Right atrium auricular region (tissue), 2 donors: ENCODE results near the gene DYRK2. TPM values are rescaled to one million over a fixed set of nuclear protein-coding genes. Genes with fewer than 3 reads are reported as not detected.

Experiments
- DNase-seq: peaks from one replicate; pipeline ENCODE4 v3.0.0-alpha.2; 2019; ENCODE audit warnings: low spot score
- H3K27ac ChIP-seq, 2 donors: fragments of 200-600 bp; sonication (generic); 1 replicate in 1 of 2; 2 replicates in 1 of 2; pipeline ENCODE4 v1.5.1; 2016 to 2019
- H3K27me3 ChIP-seq, 2 donors: fragments of 200-600 bp; sonication (generic); one replicate each; pipeline versions ENCODE4 v1.5.1 to v1.6.0; 2017 to 2019
- H3K36me3 ChIP-seq: fragments of 200-600 bp; sonication (generic); one replicate; pipeline ENCODE4 v1.5.1; 2016
- H3K4me1 ChIP-seq, 2 donors: fragments of 200-600 bp; sonication (generic); one replicate each; pipeline versions ENCODE4 v1.5.1 to v1.6.0; 2017 to 2019
- H3K4me3 ChIP-seq, 2 donors: fragments of 200-600 bp; sonication (generic); 1 replicate in 1 of 2; 2 replicates in 1 of 2; pipeline ENCODE4 v1.5.1; 2017 to 2019; ENCODE audit warnings: mild to moderate bottlenecking in 1 of 2, moderate library complexity in 1 of 2
- H3K9me3 ChIP-seq, 2 donors: fragments of 200-600 bp; sonication (generic); one replicate each; pipeline ENCODE4 v1.5.1; 2019
- CTCF ChIP-seq, 2 donors: fragments of 200-600 bp; sonication (generic); IDR thresholded peaks; one replicate each; pipeline ENCODE4 v1.5.1; 2019; ENCODE audit warnings: antibody characterized with exemption in 2 of 2
- total RNA-seq, 2 donors: library from RNA; depleted of rRNA; stranded (reverse); fragments of >200 nt; gene quantifications; one replicate each; pipeline ENCODE4 v1.1.0, GENCODE V29; 2016

DYRK2 gene
- total RNA-seq, 2 donors from 2014 or later, result 55.1 to 86.6 TPM

- Histone ChIP-seq H3K36me3 (peaks cover 9% of the 10 kb centered on the region), H3K27ac (peak overlapping the region in 1 of 2 donors; percentile 48), H3K4me3 (no peak overlapping the region), H3K9me3 (no peaks in the 10 kb centered on the region), H3K27me3 (no peaks in the 10 kb centered on the region), H3K4me1 (peaks cover 0 to 13% of the 10 kb centered on the region in 2 donors)
- no peak for DNase-seq
- TF ChIP-seq CTCF (IDR thresholded peaks at IDR 0.05), result no peak
Measured at GRCh38 chr12:67645601-67646000, 2.9 kb upstream of the DYRK2 start.

- no peaks in the 10 kb centered on the region for H3K27me3 ChIP-seq
- peak overlapping the region in 1 of 2 donors; percentile 99 for H3K27ac ChIP-seq
- H3K4me3 ChIP-seq, result no peak overlapping the region
- TF ChIP-seq CTCF (IDR thresholded peaks at IDR 0.05), result no peak
- H3K9me3 ChIP-seq, result no peaks in the 10 kb centered on the region
- DNase-seq, result no peak
- H3K36me3 ChIP-seq, result peaks cover 15% of the 10 kb centered on the region
- peaks cover 0 to 23% of the 10 kb centered on the region in 2 donors for H3K4me1 ChIP-seq
Measured at GRCh38 chr12:67646775-67647174, 1.8 kb upstream of the DYRK2 start.

- Histone ChIP-seq H3K4me1 (peaks cover 0 to 27% of the 10 kb centered on the region in 2 donors), H3K27me3 (no peaks in the 10 kb centered on the region), H3K36me3 (peaks cover 15% of the 10 kb centered on the region), H3K4me3 (peak overlapping the region; percentile 95 to 97), H3K9me3 (no peaks in the 10 kb centered on the region), H3K27ac (peak overlapping the region; percentile 95 to 99)
- DNase-seq, result no peak
- peak in 1 of 2 donors; percentile 0 for TF ChIP-seq CTCF (IDR thresholded peaks at IDR 0.05)
Measured at GRCh38 chr12:67647181-67647798, 1.3 kb upstream of the DYRK2 start.

- H3K27me3 ChIP-seq, result no peaks in the 10 kb centered on the region
- H3K36me3 ChIP-seq, result peaks cover 15% of the 10 kb centered on the region
- H3K4me1 ChIP-seq, result peaks cover 0 to 34% of the 10 kb centered on the region in 2 donors
- H3K4me3 ChIP-seq, result peak overlapping the region; percentile 95 to 97
- H3K27ac ChIP-seq, result peak overlapping the region; percentile 95 to 99
- TF ChIP-seq CTCF (IDR thresholded peaks at IDR 0.05), result peak in 1 of 2 donors; percentile 44
- H3K9me3 ChIP-seq, result no peaks in the 10 kb centered on the region
- DNase-seq, result peak; percentile 91
Measured at GRCh38 chr12:67647799-67648520, 585 bp upstream of the DYRK2 start.

GRCh38 chr12:67649261-67649569 lies 670 bp downstream of the DYRK2 start:
- Histone ChIP-seq H3K36me3 (peaks cover 21% of the 10 kb centered on the region), H3K9me3 (no peaks in the 10 kb centered on the region), H3K27ac (peak overlapping the region; percentile 95 to 99), H3K4me3 (peak overlapping the region; percentile 95 to 97), H3K27me3 (no peaks in the 10 kb centered on the region), H3K4me1 (peaks cover 0 to 46% of the 10 kb centered on the region in 2 donors)
- TF ChIP-seq CTCF (IDR thresholded peaks at IDR 0.05), result no peak
- DNase-seq, result no peak
